HG03097 (cell line): ENCODE data around the gene LYZL1.
"Not testable (repeated sequence)": the region's sequence is repeated elsewhere in the genome, so short reads cannot be mapped to it uniquely, and the experiment has no call there.

ENCODE experiments used
- ATAC-seq: cut with Tn5 transposase; IDR thresholded peaks from one replicate; pipeline ENCODE4 v1.9.1; 2021; ENCODE audit not compliant: unreplicated experiment, low FRiP score

LYZL1 gene

GRCh38 chr10:29288906-29289305 lies at the start of gene LYZL1:
Gene LYZL1, plus strand, starts transcription at chr10:29289070. Its CDS starts 2,798 bp downstream, at chr10:29291868.
- ATAC-seq = not testable (repeated sequence)

- no peak for ATAC-seq
These were observed 49.0 kb upstream of the LYZL1 start for GRCh38 chr10:29239569-29240472.

- ATAC-seq = no peak
These were observed 47.7 kb upstream of the LYZL1 start for GRCh38 chr10:29240986-29241660.

GRCh38 chr10:29241925-29242324 lies 46.9 kb upstream of the LYZL1 start:
- ATAC-seq = no peak

- no peak for ATAC-seq
These were observed 45.8 kb upstream of the LYZL1 start for GRCh38 chr10:29243066-29243465.

- no peak for ATAC-seq
These were observed 45.1 kb upstream of the LYZL1 start for GRCh38 chr10:29243750-29244149.

GRCh38 chr10:29244978-29245377 lies 43.9 kb upstream of the LYZL1 start:
- ATAC-seq = no peak

- ATAC-seq = no peak
These were observed 43.4 kb upstream of the LYZL1 start for GRCh38 chr10:29245476-29245875.

GRCh38 chr10:29246449-29246848 lies 42.4 kb upstream of the LYZL1 start:
- ATAC-seq = no peak

GRCh38 chr10:29248158-29248557 lies 40.7 kb upstream of the LYZL1 start:
- no peak for ATAC-seq

GRCh38 chr10:29249018-29249417 lies 39.9 kb upstream of the LYZL1 start:
- ATAC-seq = no peak

GRCh38 chr10:29250066-29250465 lies 38.8 kb upstream of the LYZL1 start:
- no peak for ATAC-seq

- ATAC-seq = no peak
These were observed 35.8 kb upstream of the LYZL1 start for GRCh38 chr10:29252811-29253689.

GRCh38 chr10:29253690-29254029 lies 35.2 kb upstream of the LYZL1 start:
- no peak for ATAC-seq

- ATAC-seq = no peak
These were observed 34.5 kb upstream of the LYZL1 start for GRCh38 chr10:29254123-29255046.

GRCh38 chr10:29255104-29255503 lies 33.8 kb upstream of the LYZL1 start:
- ATAC-seq = no peak

- no peak for ATAC-seq
These were observed 32.9 kb upstream of the LYZL1 start for GRCh38 chr10:29256019-29256418.

GRCh38 chr10:29256586-29256985 lies 32.3 kb upstream of the LYZL1 start:
- no peak for ATAC-seq

GRCh38 chr10:29257106-29257783 lies 31.6 kb upstream of the LYZL1 start:
- ATAC-seq = no peak
